ENCODE measurements around the gene IQCF2.
"Not testable (repeated sequence)": the region's sequence is repeated elsewhere in the genome, so short reads cannot be mapped to it uniquely, and the experiment has no call there.

- TF ChIP-seq, protein P1, sequence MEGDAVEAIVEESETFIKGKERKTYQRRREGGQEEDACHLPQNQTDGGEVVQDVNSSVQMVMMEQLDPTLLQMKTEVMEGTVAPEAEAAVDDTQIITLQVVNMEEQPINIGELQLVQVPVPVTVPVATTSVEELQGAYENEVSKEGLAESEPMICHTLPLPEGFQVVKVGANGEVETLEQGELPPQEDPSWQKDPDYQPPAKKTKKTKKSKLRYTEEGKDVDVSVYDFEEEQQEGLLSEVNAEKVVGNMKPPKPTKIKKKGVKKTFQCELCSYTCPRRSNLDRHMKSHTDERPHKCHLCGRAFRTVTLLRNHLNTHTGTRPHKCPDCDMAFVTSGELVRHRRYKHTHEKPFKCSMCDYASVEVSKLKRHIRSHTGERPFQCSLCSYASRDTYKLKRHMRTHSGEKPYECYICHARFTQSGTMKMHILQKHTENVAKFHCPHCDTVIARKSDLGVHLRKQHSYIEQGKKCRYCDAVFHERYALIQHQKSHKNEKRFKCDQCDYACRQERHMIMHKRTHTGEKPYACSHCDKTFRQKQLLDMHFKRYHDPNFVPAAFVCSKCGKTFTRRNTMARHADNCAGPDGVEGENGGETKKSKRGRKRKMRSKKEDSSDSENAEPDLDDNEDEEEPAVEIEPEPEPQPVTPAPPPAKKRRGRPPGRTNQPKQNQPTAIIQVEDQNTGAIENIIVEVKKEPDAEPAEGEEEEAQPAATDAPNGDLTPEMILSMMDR (IDR thresholded peaks at IDR 0.05), result not testable (repeated sequence)
- not testable (repeated sequence) for TF ChIP-seq POLR2A (IDR thresholded peaks at IDR 0.05)
Measured at GRCh38 chr3:51902361-51902760, 40.9 kb downstream of the IQCF2 start.
